Mesothelial cell of epicardium (in vitro differentiated cells): ENCODE data around the gene IRX2. TPM values are rescaled to one million over a fixed set of nuclear protein-coding genes. Genes with fewer than 3 reads are reported as not detected.

Source experiments
- DNase-seq, 2 experiments: peaks; one replicate each; pipeline ENCODE4 v3.0.0; 2021; ENCODE audit warnings: low spot score in 2 of 2; ENCODE audit not compliant: unreplicated experiment in 2 of 2
- H3K27ac Mint-ChIP-seq: 2 replicates; pipeline ENCODE4 v1.8.0; 2021; ENCODE audit warnings: mixed read lengths
- H3K27me3 Mint-ChIP-seq: 2 replicates; pipeline ENCODE4 v1.8.0; 2021; ENCODE audit warnings: low read depth, mixed read lengths
- H3K36me3 Mint-ChIP-seq: 2 replicates; pipeline ENCODE4 v1.8.0; 2021; ENCODE audit warnings: mixed read lengths
- H3K4me1 Mint-ChIP-seq: 2 replicates; pipeline ENCODE4 v1.8.0; 2021; ENCODE audit warnings: mixed read lengths
- H3K4me3 Mint-ChIP-seq: 2 replicates; pipeline ENCODE4 v1.8.0; 2021; ENCODE audit warnings: mild to moderate bottlenecking, moderate library complexity, mixed read lengths
- H3K9me3 Mint-ChIP-seq: 2 replicates; pipeline ENCODE4 v1.8.0; 2021; ENCODE audit warnings: mixed read lengths
- CTCF ChIP-seq: fragments of 200-600 bp; sonication (generic); IDR thresholded peaks from one replicate; pipeline ENCODE4 v1.5.0; 2021; ENCODE audit warnings: antibody characterized with exemption; ENCODE audit not compliant: unreplicated experiment
- total RNA-seq: library from RNA; stranded (reverse); gene quantifications from 3 replicates; pipeline ENCODE4 v1.2.1, GENCODE V29; 2021

The IRX2 gene
- total RNA-seq, 1 donor from 2014 or later = 30.3 TPM

- Mint-ChIP-seq H3K36me3 (no peaks in the 10 kb centered on the region), H3K27ac (no peak overlapping the region), H3K4me1 (no peaks in the 10 kb centered on the region), H3K4me3 (no peak overlapping the region), H3K27me3 (peaks cover 45% of the 10 kb centered on the region), H3K9me3 (no peaks in the 10 kb centered on the region)
- no peak for DNase-seq
- no peak for TF ChIP-seq CTCF
Observed at GRCh38 chr5:2714805-2715204, 36.7 kb downstream of the IRX2 start.

- TF ChIP-seq CTCF = no peak
- Mint-ChIP-seq H3K4me1 (no peaks in the 10 kb centered on the region), H3K4me3 (no peak overlapping the region)
Observed at GRCh38 chr5:2714026-2714425, 37.5 kb downstream of the IRX2 start.

DNA sequence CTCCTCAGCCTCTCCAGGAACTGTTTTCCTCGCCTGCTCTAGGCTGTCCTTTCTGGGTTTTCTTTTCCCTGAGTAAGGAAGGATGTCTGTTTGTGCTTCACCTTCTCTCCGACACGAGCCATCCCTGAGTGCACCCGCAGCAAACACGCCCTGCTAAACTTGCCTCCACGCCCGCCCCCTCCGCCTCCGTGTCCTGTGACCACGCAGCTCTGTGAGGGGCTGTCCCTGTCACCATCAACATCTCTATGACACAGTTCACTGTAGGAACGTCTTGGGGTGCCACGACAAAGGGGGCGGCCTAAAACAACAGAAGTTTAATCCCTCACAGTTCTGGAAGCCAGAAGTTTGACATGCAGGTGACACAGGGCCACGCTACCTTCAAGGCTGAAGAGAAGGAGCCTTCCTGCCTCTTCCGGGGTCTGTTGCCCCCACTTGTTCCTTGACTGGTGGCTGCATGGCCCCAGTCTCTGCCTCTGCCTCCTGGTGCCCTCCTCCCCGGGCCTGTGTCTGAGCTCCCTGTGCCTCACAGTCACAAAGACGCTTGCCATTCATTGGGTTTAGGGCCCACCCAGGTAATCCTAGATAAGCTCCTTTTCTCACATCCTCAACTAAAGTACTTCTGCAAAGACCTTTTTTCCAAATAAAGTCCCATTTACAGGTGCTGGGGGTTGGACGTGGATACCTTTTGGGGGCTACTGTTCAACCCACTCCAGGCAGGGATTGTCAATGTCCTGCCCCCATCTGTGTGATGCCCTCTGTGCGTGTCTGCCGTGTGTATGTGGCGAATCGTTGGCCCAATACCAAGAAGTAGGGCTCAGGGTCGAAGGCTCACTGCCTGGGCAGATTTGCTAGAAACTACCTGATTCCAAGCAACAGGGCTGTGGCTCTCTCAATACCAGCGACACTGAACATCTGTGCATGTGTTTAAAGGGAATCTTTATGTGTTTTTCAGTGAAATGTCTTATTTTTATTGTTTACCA is 39.7 kb downstream of the IRX2 start:
- Mint-ChIP-seq H3K27me3 (peaks cover 38% of the 10 kb centered on the region), H3K4me1 (no peaks in the 10 kb centered on the region), H3K9me3 (no peaks in the 10 kb centered on the region), H3K36me3 (no peaks in the 10 kb centered on the region), H3K27ac (no peak overlapping the region), H3K4me3 (no peak overlapping the region)
- TF ChIP-seq CTCF = no peak
- no peak for DNase-seq

More at GRCh38 chr5:2714026-2714425, 37.5 kb downstream of the IRX2 start:
- no peaks in the 10 kb centered on the region for H3K36me3 Mint-ChIP-seq
- H3K27me3 Mint-ChIP-seq = peaks cover 45% of the 10 kb centered on the region
- H3K27ac Mint-ChIP-seq = no peak overlapping the region
- no peaks in the 10 kb centered on the region for H3K9me3 Mint-ChIP-seq
- no peak for DNase-seq

GRCh38 chr5:2710910-2711309 is 40.6 kb downstream of the IRX2 start:
- DNase-seq = no peak
- Mint-ChIP-seq H3K4me3 (no peak overlapping the region), H3K27ac (no peak overlapping the region), H3K9me3 (no peaks in the 10 kb centered on the region), H3K4me1 (no peaks in the 10 kb centered on the region), H3K27me3 (peaks cover 34% of the 10 kb centered on the region), H3K36me3 (no peaks in the 10 kb centered on the region)
- TF ChIP-seq CTCF = peak; percentile 83

- H3K27me3 Mint-ChIP-seq = peaks cover 34% of the 10 kb centered on the region
- no peak for TF ChIP-seq CTCF
- H3K4me3 Mint-ChIP-seq = no peak overlapping the region
- H3K4me1 Mint-ChIP-seq = no peaks in the 10 kb centered on the region
- no peaks in the 10 kb centered on the region for H3K36me3 Mint-ChIP-seq
- no peaks in the 10 kb centered on the region for H3K9me3 Mint-ChIP-seq
- H3K27ac Mint-ChIP-seq = no peak overlapping the region
- DNase-seq = no peak
Observed at GRCh38 chr5:2709976-2710689, 41.3 kb downstream of the IRX2 start.
